HFF-Myc (cell line): ENCODE data around the gene WNK2.

Experiments
- DNase-seq: peaks from one replicate; pipeline ENCODE4 v3.0.0-alpha.2; 2011; ENCODE audit warnings: low read depth; ENCODE audit errors: extremely low read depth
- H3K4me3 ChIP-seq: replicated peaks from 2 replicates; pipeline ENCODE4 v1.5.1; 2011; ENCODE audit warnings: low read depth, mild to moderate bottlenecking, control low read depth, low read length
- CTCF ChIP-seq: IDR thresholded peaks from 2 replicates; pipeline ENCODE4 v1.5.1; 2012; ENCODE audit warnings: mild to moderate bottlenecking, low read depth, low read length, control low read depth; ENCODE audit errors: missing control alignments

The WNK2 gene

GRCh38 chr9:93295456-93296076, 111.6 kb downstream of the WNK2 start:
- no peak for DNase-seq
- no peak overlapping the region for H3K4me3 ChIP-seq
- no peak for TF ChIP-seq CTCF

GRCh38 chr9:93296889-93297480, 113.0 kb downstream of the WNK2 start:
- H3K4me3 ChIP-seq = no peak overlapping the region
- no peak for DNase-seq
- no peak for TF ChIP-seq CTCF

GRCh38 chr9:93297659-93298497, 113.9 kb downstream of the WNK2 start:
- no peak overlapping the region for H3K4me3 ChIP-seq
- no peak for DNase-seq
- no peak for TF ChIP-seq CTCF

- no peak for TF ChIP-seq CTCF
- H3K4me3 ChIP-seq = no peak overlapping the region
- DNase-seq = no peak
Measured at GRCh38 chr9:93298498-93299417, 114.8 kb downstream of the WNK2 start.

GRCh38 chr9:93299418-93300174, 115.7 kb downstream of the WNK2 start:
- no peak for DNase-seq
- H3K4me3 ChIP-seq = no peak overlapping the region
- TF ChIP-seq CTCF = no peak

GRCh38 chr9:93300175-93300572, 116.2 kb downstream of the WNK2 start:
- no peak for TF ChIP-seq CTCF
- DNase-seq = no peak
- H3K4me3 ChIP-seq = no peak overlapping the region
